Karpas-422 (cell line): ENCODE results near the gene C1orf52. TPM values are rescaled to one million over a fixed set of nuclear protein-coding genes. Genes with fewer than 3 reads are reported as not detected.
"Not testable (repeated sequence)": the region's sequence is repeated elsewhere in the genome, so short reads cannot be mapped to it uniquely, and the experiment has no call there.

ENCODE experiments used
- DNase-seq: peaks from one replicate; pipeline ENCODE4 v3.0.0-alpha.2; 2015
- H2AFZ ChIP-seq: fragments of 200-600 bp; sonication (generic); 2 replicates; pipeline ENCODE4 v1.6.1; 2014; ENCODE audit warnings: antibody characterized with exemption, low read length, mixed read lengths
- H3K27ac ChIP-seq: fragments of 200-600 bp; sonication (generic); 2 replicates; pipeline ENCODE4 v1.5.1; 2014; ENCODE audit warnings: mild to moderate bottlenecking, low read length, moderate library complexity
- H3K27me3 ChIP-seq: fragments of 200-600 bp; sonication (generic); 2 replicates; pipeline ENCODE4 v1.6.1; 2014; ENCODE audit warnings: low read length, mixed read lengths
- H3K36me3 ChIP-seq: fragments of 200-600 bp; sonication (generic); 2 replicates; pipeline ENCODE4 v1.6.1; 2014; ENCODE audit warnings: low read length, mixed read lengths; ENCODE audit not compliant: insufficient read depth
- H3K4me1 ChIP-seq: fragments of 200-600 bp; sonication (generic); 2 replicates; pipeline ENCODE4 v1.6.1; 2014; ENCODE audit warnings: mild to moderate bottlenecking, low read length, mixed read lengths
- H3K4me2 ChIP-seq: fragments of 200-600 bp; sonication (generic); 2 replicates; pipeline ENCODE4 v1.6.1; 2014; ENCODE audit warnings: low read length, low read depth, mild to moderate bottlenecking; ENCODE audit not compliant: poor library complexity, severe bottlenecking
- H3K4me3 ChIP-seq: fragments of 200-600 bp; sonication (generic); 2 replicates; pipeline ENCODE4 v1.5.1; 2014; ENCODE audit warnings: mild to moderate bottlenecking, antibody characterized with exemption, low read length, mixed read lengths
- H3K79me2 ChIP-seq: fragments of 200-600 bp; sonication (generic); 2 replicates; pipeline ENCODE4 v1.6.1; 2014; ENCODE audit warnings: mild to moderate bottlenecking, low read length, mixed read lengths
- H3K9ac ChIP-seq: fragments of 200-600 bp; sonication (generic); 2 replicates; pipeline ENCODE4 v1.6.0; 2014; ENCODE audit warnings: low read length
- H3K9me2 ChIP-seq: fragments of 200-600 bp; sonication (generic), shearing (Covaris generic); replicated peaks from 2 replicates; pipeline ENCODE4 v1.6.0; 2014; ENCODE audit warnings: mild to moderate bottlenecking, low read length, moderate library complexity; ENCODE audit not compliant: insufficient read depth
- H3K9me3 ChIP-seq: fragments of 300-700, 200-600 bp; sonication (generic); 2 replicates; pipeline ENCODE4 v1.6.1; 2014; ENCODE audit warnings: low read length, mixed read lengths
- H4K20me1 ChIP-seq: fragments of 200-600 bp; sonication (generic); 2 replicates; pipeline ENCODE4 v1.6.1; 2014; ENCODE audit warnings: mild to moderate bottlenecking, antibody characterized with exemption, low read length, low read depth; ENCODE audit not compliant: insufficient read depth
- total RNA-seq: library from RNA; depleted of rRNA; stranded (reverse); fragments of >200 nt; shearing (Covaris generic); gene quantifications from 2 replicates; pipeline ENCODE4 v1.2.3, GENCODE V29; 2014; ENCODE audit warnings: low replicate concordance

Gene C1orf52
- total RNA-seq, 1 experiment from 2014 or later: 17.8 TPM

DNA sequence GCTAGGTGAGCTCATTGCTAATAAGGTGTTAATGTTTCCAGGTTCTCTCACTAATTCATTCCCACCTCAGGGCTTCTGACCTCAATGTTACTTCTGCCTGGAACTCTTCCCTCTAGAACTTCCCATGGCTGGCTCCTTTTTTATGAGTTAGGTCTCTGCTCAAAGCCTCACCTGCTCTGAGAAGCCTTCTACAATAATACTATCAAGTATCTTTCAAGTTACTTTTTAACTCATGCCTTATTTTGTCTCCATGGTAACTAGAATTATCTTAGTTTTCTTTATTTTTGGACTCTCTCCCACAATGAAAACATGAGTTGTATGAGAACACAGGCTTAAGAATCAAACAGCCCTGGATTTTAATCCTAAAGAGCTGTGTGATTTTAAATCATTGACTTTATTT is 3.5 kb upstream of the C1orf52 start:
- no peak overlapping the region for H3K4me2 ChIP-seq
- peaks cover 11% of the 10 kb centered on the region for H3K4me1 ChIP-seq
- no peaks in the 10 kb centered on the region for H3K9me2 ChIP-seq
- no peaks in the 10 kb centered on the region for H3K9me3 ChIP-seq
- no peak overlapping the region for H3K4me3 ChIP-seq
- H4K20me1 ChIP-seq: peaks cover 13% of the 10 kb centered on the region
- no peaks in the 10 kb centered on the region for H3K27me3 ChIP-seq
- DNase-seq: no peak
- peaks cover 42% of the 10 kb centered on the region; the same call in 1 of the 2 replicates for H3K36me3 ChIP-seq
- H2AFZ ChIP-seq: no peak overlapping the region
- no peak overlapping the region for H3K27ac ChIP-seq
- no peak overlapping the region for H3K9ac ChIP-seq
- peaks cover 24% of the 10 kb centered on the region for H3K79me2 ChIP-seq

GRCh38 chr1:85259912-85260274 is 431 bp upstream of the C1orf52 start:
- peak overlapping the region; percentile 23; the same call in 1 of the 2 replicates for H3K4me3 ChIP-seq
- peak overlapping the region; percentile 82 for H3K4me2 ChIP-seq
- H2AFZ ChIP-seq: peak overlapping the region; percentile 88
- H3K36me3 ChIP-seq: peaks cover 31% of the 10 kb centered on the region; the same call in 1 of the 2 replicates
- no peak overlapping the region for H3K27ac ChIP-seq
- peaks cover 25% of the 10 kb centered on the region for H3K79me2 ChIP-seq
- no peaks in the 10 kb centered on the region for H3K27me3 ChIP-seq
- DNase-seq: no peak
- peaks cover 13% of the 10 kb centered on the region for H4K20me1 ChIP-seq
- no peaks in the 10 kb centered on the region for H3K9me2 ChIP-seq
- 0 out of 2 replicates have a peak overlapping the region, but pooled peaks have one; percentile 26 for H3K9ac ChIP-seq
- H3K9me3 ChIP-seq: no peaks in the 10 kb centered on the region
- peaks cover 12% of the 10 kb centered on the region for H3K4me1 ChIP-seq

DNA sequence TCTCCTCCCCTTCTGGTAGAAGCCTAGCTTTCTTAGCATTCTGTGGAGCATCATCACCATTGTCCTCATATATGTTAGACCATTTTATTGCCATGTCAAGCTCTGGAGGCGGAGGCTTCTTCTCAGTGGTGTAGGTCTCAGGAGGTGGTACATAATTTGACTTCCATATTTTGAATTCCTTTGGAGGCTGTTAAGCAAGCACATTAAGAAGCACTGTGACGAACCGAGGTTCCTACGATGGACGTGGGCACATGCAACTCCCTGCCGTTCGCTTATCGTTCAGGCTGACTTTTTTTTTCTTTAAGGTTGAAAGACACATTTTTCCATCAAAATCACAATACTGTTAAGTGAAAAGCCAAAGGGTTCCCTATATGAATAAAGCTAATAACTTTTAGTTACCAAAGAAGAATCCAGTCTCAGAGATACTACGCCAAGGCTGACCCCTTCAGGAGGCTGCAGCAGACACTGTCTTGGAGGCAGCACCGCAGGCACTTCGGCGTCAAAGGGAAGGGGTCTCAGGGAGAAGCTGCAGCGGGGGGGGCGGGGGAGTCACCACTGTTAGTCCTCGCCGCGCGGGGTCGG is 835 bp downstream of the C1orf52 start:
- H3K9me2 ChIP-seq: no peaks in the 10 kb centered on the region
- peaks cover 12% of the 10 kb centered on the region for H3K4me1 ChIP-seq
- H3K9me3 ChIP-seq: no peaks in the 10 kb centered on the region
- H3K4me3 ChIP-seq: peak overlapping the region; percentile 84
- H3K36me3 ChIP-seq: peaks cover 29% of the 10 kb centered on the region; the same call in 1 of the 2 replicates
- no peak for DNase-seq
- H4K20me1 ChIP-seq: peaks cover 13% of the 10 kb centered on the region
- H3K9ac ChIP-seq: peak overlapping the region; percentile 84
- peaks cover 36% of the 10 kb centered on the region for H3K79me2 ChIP-seq
- H3K27me3 ChIP-seq: no peaks in the 10 kb centered on the region
- H2AFZ ChIP-seq: no peak overlapping the region
- peak overlapping the region; percentile 82 for H3K4me2 ChIP-seq
- no peak overlapping the region for H3K27ac ChIP-seq

DNA sequence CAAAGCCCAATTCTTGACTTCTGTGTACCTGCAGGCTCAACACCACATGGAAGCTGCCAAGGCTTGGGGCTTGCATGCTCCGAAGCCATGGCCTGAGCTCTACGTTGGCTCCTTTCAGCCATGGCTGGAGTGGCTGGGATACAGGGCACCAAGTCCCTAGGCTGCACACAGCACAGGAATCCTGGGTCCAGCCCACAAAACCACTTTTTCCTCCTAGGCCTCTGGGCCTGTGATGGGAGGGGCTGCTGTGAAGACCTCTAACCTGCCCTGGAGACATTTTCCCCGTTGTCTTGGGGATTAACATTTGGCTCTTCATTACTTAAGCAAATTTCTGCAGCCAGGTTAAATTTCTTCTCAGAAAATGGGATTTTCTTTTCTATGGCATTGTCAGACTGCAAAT is 10.4 kb downstream of the C1orf52 start:
- not testable (repeated sequence) for H3K4me3 ChIP-seq, H3K9me3 ChIP-seq, H3K4me2 ChIP-seq, H3K4me1 ChIP-seq, DNase-seq, H3K79me2 ChIP-seq, H3K27ac ChIP-seq, H3K27me3 ChIP-seq, H3K9me2 ChIP-seq, H2AFZ ChIP-seq, H3K9ac ChIP-seq, H4K20me1 ChIP-seq
- peaks cover 26% of the 10 kb centered on the region; the same call in 1 of the 2 replicates for H3K36me3 ChIP-seq

- no peak for DNase-seq
- H3K27me3 ChIP-seq: no peaks in the 10 kb centered on the region
- H3K4me1 ChIP-seq: no peaks in the 10 kb centered on the region
- H3K27ac ChIP-seq: no peak overlapping the region
- no peak overlapping the region for H3K4me3 ChIP-seq
- no peak overlapping the region for H3K9ac ChIP-seq
- H3K36me3 ChIP-seq: no peaks in the 10 kb centered on the region
- no peaks in the 10 kb centered on the region for H4K20me1 ChIP-seq
- no peak overlapping the region for H3K4me2 ChIP-seq
- H3K79me2 ChIP-seq: no peaks in the 10 kb centered on the region
- H3K9me3 ChIP-seq: no peaks in the 10 kb centered on the region
- H2AFZ ChIP-seq: no peak overlapping the region
- no peaks in the 10 kb centered on the region for H3K9me2 ChIP-seq
Observed at GRCh38 chr1:85245891-85246290, 13.6 kb downstream of the C1orf52 start.

DNA sequence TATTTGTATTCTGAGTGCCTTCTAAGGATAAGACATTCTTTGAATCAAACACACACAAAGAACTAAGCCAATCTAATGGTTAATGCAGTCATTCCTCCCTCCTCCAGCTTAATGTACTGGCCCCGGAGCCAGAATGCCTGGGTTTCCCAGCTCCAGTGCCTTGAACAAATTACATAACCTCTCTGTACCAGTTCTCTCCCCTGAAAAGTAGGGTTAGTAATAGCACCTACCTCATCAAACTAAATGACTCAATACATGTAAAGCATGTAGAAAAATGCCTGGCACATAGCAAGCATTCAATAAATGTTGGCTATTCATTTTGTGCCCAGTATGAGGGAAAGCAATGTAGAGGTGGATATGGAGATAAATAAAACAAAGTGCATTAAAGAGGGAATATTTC is 14.0 kb downstream of the C1orf52 start:
- Histone ChIP-seq H3K4me3 (no peak overlapping the region), H4K20me1 (no peaks in the 10 kb centered on the region), H3K36me3 (no peaks in the 10 kb centered on the region), H3K27ac (no peak overlapping the region), H3K9me3 (no peaks in the 10 kb centered on the region), H3K9ac (no peak overlapping the region), H3K79me2 (no peaks in the 10 kb centered on the region), H3K27me3 (no peaks in the 10 kb centered on the region), H3K4me1 (no peaks in the 10 kb centered on the region), H3K9me2 (no peaks in the 10 kb centered on the region), H3K4me2 (no peak overlapping the region), H2AFZ (no peak overlapping the region)
- DNase-seq: no peak

- H3K79me2 ChIP-seq: no peaks in the 10 kb centered on the region
- no peaks in the 10 kb centered on the region for H3K9me2 ChIP-seq
- H4K20me1 ChIP-seq: no peaks in the 10 kb centered on the region
- no peak overlapping the region for H3K4me3 ChIP-seq
- no peaks in the 10 kb centered on the region for H3K36me3 ChIP-seq
- no peak overlapping the region for H2AFZ ChIP-seq
- H3K27me3 ChIP-seq: no peaks in the 10 kb centered on the region
- no peak overlapping the region for H3K9ac ChIP-seq
- H3K9me3 ChIP-seq: no peaks in the 10 kb centered on the region
- H3K4me1 ChIP-seq: no peaks in the 10 kb centered on the region
- DNase-seq: no peak
- H3K27ac ChIP-seq: no peak overlapping the region
- H3K4me2 ChIP-seq: no peak overlapping the region
Observed at GRCh38 chr1:85244271-85245061, 15.0 kb downstream of the C1orf52 start.

DNA sequence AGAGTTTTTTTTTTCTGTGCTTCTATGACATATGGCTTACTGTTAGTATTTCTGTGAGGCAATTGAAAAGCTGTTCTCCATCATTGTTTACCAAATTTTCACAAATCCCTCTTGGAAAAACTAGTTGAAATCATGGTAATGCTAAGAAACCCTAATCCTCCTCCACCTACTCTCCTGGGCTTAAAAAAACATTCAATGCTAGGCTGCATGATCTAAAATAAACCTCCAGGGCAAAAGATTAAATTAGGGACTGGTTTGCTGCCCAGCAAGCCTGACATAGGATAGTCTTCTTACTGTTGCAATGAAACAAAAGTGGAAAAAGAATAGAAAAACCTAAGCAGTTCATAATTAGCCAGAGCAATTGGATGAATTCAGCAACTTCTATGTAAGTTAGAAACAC is 16.1 kb downstream of the C1orf52 start:
- H2AFZ ChIP-seq: no peak overlapping the region
- H4K20me1 ChIP-seq: no peaks in the 10 kb centered on the region
- H3K4me1 ChIP-seq: no peaks in the 10 kb centered on the region
- no peak overlapping the region for H3K9ac ChIP-seq
- no peaks in the 10 kb centered on the region for H3K9me2 ChIP-seq
- H3K27ac ChIP-seq: no peak overlapping the region
- H3K79me2 ChIP-seq: no peaks in the 10 kb centered on the region
- H3K4me2 ChIP-seq: no peak overlapping the region
- H3K4me3 ChIP-seq: no peak overlapping the region
- no peaks in the 10 kb centered on the region for H3K36me3 ChIP-seq
- no peaks in the 10 kb centered on the region for H3K27me3 ChIP-seq
- H3K9me3 ChIP-seq: no peaks in the 10 kb centered on the region
- DNase-seq: no peak
